ENCODE measurements around the gene PAQR5.

Gene PAQR5, protein sequence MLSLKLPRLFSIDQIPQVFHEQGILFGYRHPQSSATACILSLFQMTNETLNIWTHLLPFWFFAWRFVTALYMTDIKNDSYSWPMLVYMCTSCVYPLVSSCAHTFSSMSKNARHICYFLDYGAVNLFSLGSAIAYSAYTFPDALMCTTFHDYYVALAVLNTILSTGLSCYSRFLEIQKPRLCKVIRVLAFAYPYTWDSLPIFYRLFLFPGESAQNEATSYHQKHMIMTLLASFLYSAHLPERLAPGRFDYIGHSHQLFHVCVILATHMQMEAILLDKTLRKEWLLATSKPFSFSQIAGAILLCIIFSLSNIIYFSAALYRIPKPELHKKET

GRCh38 chr15:69298697-69299441, at the start of gene PAQR5:
PAQR5 (plus strand) TSS chr15:69298912; CDS start chr15:69360081, 61,169 bp downstream.
- Mint-ChIP-seq H3K36me3 (no peaks in the 10 kb centered on the region), H3K4me3 (peak within 1 kb of the TSS; percentile 62), H3K27me3 (peaks cover 18% of the 10 kb centered on the region), H3K9me3 (ENCODE audit: low read depth) (no peaks in the 10 kb centered on the region), H3K4me1 (ENCODE audit: low read depth) (no peaks in the 10 kb centered on the region), H3K27ac (no peak within 1 kb of the TSS)

GRCh38 chr15:69253156-69253555, 45.6 kb upstream of the PAQR5 start:
- H3K4me1 Mint-ChIP-seq (ENCODE audit: low read depth) = no peaks in the 10 kb centered on the region
- H3K9me3 Mint-ChIP-seq (ENCODE audit: low read depth) = no peaks in the 10 kb centered on the region
- no peaks in the 10 kb centered on the region for H3K27me3 Mint-ChIP-seq
- H3K27ac Mint-ChIP-seq = no peak overlapping the region
- H3K4me3 Mint-ChIP-seq = no peak overlapping the region
- peaks cover 10% of the 10 kb centered on the region for H3K36me3 Mint-ChIP-seq

- no peak overlapping the region for H3K4me3 Mint-ChIP-seq
- H3K36me3 Mint-ChIP-seq = peaks cover 6% of the 10 kb centered on the region
Measured at GRCh38 chr15:69265347-69265955, 33.3 kb upstream of the PAQR5 start.

DNA sequence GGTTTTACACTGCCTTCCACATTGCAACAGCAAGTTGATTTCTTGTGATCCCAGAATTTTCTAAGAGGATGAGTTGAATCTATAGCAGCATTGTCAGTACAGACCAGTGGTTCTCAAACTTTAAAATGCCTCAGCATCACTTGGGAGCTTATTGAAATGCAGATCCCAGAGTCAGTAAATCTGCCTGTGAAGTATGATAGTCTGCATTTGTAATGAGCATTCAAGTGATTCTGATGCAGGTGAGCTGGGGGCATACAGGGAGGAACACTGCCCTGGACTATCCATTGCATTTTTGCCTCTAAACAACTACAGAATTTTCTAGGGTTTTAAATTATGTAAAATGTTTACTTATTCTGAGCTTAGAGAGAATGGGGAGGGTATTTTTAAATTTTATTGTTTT, 27.5 kb upstream of the PAQR5 start:
- H3K4me3 Mint-ChIP-seq = no peak overlapping the region
- no peaks in the 10 kb centered on the region for H3K27me3 Mint-ChIP-seq
- peaks cover 3% of the 10 kb centered on the region for H3K36me3 Mint-ChIP-seq
- no peaks in the 10 kb centered on the region for H3K4me1 Mint-ChIP-seq (ENCODE audit: low read depth)
- H3K9me3 Mint-ChIP-seq (ENCODE audit: low read depth) = no peaks in the 10 kb centered on the region
- H3K27ac Mint-ChIP-seq = no peak overlapping the region

More at GRCh38 chr15:69265347-69265955, 33.3 kb upstream of the PAQR5 start:
- Mint-ChIP-seq H3K27ac (no peak overlapping the region), H3K4me1 (ENCODE audit: low read depth) (no peaks in the 10 kb centered on the region), H3K9me3 (ENCODE audit: low read depth) (no peaks in the 10 kb centered on the region), H3K27me3 (no peaks in the 10 kb centered on the region)

- H3K4me3 Mint-ChIP-seq = no peak overlapping the region
- peaks cover 3% of the 10 kb centered on the region for H3K36me3 Mint-ChIP-seq
- no peaks in the 10 kb centered on the region for H3K9me3 Mint-ChIP-seq (ENCODE audit: low read depth)
- no peaks in the 10 kb centered on the region for H3K4me1 Mint-ChIP-seq (ENCODE audit: low read depth)
- no peaks in the 10 kb centered on the region for H3K27me3 Mint-ChIP-seq
- no peak overlapping the region for H3K27ac Mint-ChIP-seq
Measured at GRCh38 chr15:69272139-69272538, 26.6 kb upstream of the PAQR5 start.

- H3K4me3 Mint-ChIP-seq = no peak overlapping the region
Measured at GRCh38 chr15:69272891-69273290, 25.8 kb upstream of the PAQR5 start.

DNA sequence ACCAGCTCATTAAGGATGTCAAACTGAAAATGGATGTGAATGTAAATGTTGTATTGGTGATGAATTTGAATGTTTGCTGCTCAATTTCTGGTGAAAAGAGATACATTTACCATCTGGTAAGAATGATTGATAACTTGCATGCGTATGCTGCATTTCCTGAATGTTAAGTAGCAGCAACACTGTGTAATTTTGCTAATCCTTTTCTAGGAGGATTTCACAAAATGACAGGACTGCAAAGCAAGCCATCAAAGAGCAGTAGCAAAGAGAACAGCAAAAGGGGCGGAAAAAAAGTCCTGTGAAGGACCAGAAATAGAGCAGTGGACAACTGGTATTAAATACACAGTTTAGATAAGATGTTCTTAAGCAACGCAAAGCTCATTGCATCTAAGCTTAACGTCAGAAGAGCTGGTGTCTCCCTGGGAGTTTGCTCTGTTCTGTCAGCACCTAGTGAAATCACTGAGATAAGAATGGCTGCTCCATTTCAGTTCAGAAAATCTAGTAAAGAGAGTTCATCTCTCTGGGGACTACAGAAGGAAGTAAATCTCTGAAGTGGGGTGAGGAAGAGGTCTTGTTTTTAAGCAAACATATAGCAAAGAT, 23.5 kb upstream of the PAQR5 start:
- Mint-ChIP-seq H3K9me3 (ENCODE audit: low read depth) (no peaks in the 10 kb centered on the region), H3K36me3 (peaks cover 3% of the 10 kb centered on the region), H3K27me3 (no peaks in the 10 kb centered on the region), H3K27ac (no peak overlapping the region), H3K4me1 (ENCODE audit: low read depth) (no peaks in the 10 kb centered on the region), H3K4me3 (no peak overlapping the region)

More at GRCh38 chr15:69272891-69273290, 25.8 kb upstream of the PAQR5 start:
- Mint-ChIP-seq H3K9me3 (ENCODE audit: low read depth) (no peaks in the 10 kb centered on the region), H3K27me3 (no peaks in the 10 kb centered on the region), H3K27ac (no peak overlapping the region), H3K36me3 (peaks cover 3% of the 10 kb centered on the region), H3K4me1 (ENCODE audit: low read depth) (no peaks in the 10 kb centered on the region)

- H3K27ac Mint-ChIP-seq = no peak overlapping the region
- no peaks in the 10 kb centered on the region for H3K4me1 Mint-ChIP-seq (ENCODE audit: low read depth)
- H3K9me3 Mint-ChIP-seq (ENCODE audit: low read depth) = no peaks in the 10 kb centered on the region
- peaks cover 3% of the 10 kb centered on the region for H3K36me3 Mint-ChIP-seq
- no peaks in the 10 kb centered on the region for H3K27me3 Mint-ChIP-seq
- H3K4me3 Mint-ChIP-seq = no peak overlapping the region
Measured at GRCh38 chr15:69275933-69276560, 22.7 kb upstream of the PAQR5 start.

GRCh38 chr15:69277316-69277715, 21.4 kb upstream of the PAQR5 start:
- no peaks in the 10 kb centered on the region for H3K4me1 Mint-ChIP-seq (ENCODE audit: low read depth)
- H3K4me3 Mint-ChIP-seq = no peak overlapping the region
- no peaks in the 10 kb centered on the region for H3K27me3 Mint-ChIP-seq
- no peak overlapping the region for H3K27ac Mint-ChIP-seq
- no peaks in the 10 kb centered on the region for H3K9me3 Mint-ChIP-seq (ENCODE audit: low read depth)
- H3K36me3 Mint-ChIP-seq = no peaks in the 10 kb centered on the region

DNA sequence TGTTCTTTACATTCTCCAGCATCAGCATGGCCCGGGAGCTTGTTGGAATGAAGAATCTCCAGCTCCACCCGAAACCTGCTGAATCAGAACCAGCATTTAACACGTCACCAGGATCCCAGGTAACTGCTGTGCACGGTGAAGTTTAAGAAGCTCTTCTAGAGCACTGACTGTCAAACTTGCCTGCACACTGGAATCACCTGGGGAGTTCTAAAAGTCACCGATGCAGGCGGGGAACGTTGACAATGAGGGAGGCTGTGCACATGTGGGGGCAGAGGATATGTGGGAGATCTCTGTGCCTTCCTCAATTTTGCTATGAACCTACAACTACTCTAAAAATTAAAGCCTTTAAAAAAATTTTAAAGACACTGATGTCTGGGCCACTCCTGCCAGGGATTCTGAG, 19.1 kb upstream of the PAQR5 start:
- no peaks in the 10 kb centered on the region for H3K4me1 Mint-ChIP-seq (ENCODE audit: low read depth)
- no peaks in the 10 kb centered on the region for H3K9me3 Mint-ChIP-seq (ENCODE audit: low read depth)
- H3K4me3 Mint-ChIP-seq = no peak overlapping the region
- H3K27me3 Mint-ChIP-seq = no peaks in the 10 kb centered on the region
- H3K27ac Mint-ChIP-seq = no peak overlapping the region
- no peaks in the 10 kb centered on the region for H3K36me3 Mint-ChIP-seq

GRCh38 chr15:69280783-69281182, 17.9 kb upstream of the PAQR5 start:
- Mint-ChIP-seq H3K9me3 (ENCODE audit: low read depth) (no peaks in the 10 kb centered on the region), H3K36me3 (no peaks in the 10 kb centered on the region), H3K27me3 (no peaks in the 10 kb centered on the region), H3K27ac (no peak overlapping the region), H3K4me3 (no peak overlapping the region), H3K4me1 (ENCODE audit: low read depth) (no peaks in the 10 kb centered on the region)

DNA sequence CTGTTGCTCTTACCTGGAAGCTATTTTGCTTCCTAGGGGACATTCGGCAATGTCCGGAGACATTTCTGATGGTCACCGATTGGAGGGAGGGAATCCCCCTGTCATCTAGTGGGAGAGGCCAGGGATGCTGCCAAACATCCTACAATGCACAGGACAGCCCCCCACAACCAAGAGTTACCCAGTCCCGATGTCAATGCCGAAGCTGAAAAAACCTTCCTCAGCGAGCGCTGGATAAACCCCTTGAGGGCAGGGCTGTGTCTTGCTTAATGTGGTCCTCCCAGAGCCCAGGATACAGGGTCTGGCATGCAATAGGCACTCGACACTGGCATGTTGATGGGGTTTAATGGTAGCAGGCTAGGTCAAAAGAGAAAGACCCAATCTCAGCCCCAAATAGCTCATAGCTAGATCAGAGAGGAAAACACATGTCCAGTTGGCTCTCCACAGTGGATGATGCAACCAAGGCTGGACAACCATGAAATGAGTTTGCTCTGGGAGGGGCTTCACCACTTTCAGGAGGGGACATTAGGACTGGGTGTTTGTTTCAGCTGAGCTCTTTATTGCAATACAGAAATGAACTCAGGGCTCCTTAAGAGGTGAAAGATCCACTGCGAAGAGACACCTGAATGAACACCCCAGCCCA, 16.5 kb upstream of the PAQR5 start:
- Mint-ChIP-seq H3K4me1 (ENCODE audit: low read depth) (no peaks in the 10 kb centered on the region), H3K27me3 (no peaks in the 10 kb centered on the region), H3K36me3 (no peaks in the 10 kb centered on the region), H3K9me3 (ENCODE audit: low read depth) (no peaks in the 10 kb centered on the region), H3K4me3 (no peak overlapping the region), H3K27ac (no peak overlapping the region)

GRCh38 chr15:69285834-69286233, 12.9 kb upstream of the PAQR5 start:
- no peak overlapping the region for H3K4me3 Mint-ChIP-seq
- H3K27me3 Mint-ChIP-seq = no peaks in the 10 kb centered on the region
- no peaks in the 10 kb centered on the region for H3K4me1 Mint-ChIP-seq (ENCODE audit: low read depth)
- H3K27ac Mint-ChIP-seq = no peak overlapping the region
- no peaks in the 10 kb centered on the region for H3K36me3 Mint-ChIP-seq
- no peaks in the 10 kb centered on the region for H3K9me3 Mint-ChIP-seq (ENCODE audit: low read depth)

DNA sequence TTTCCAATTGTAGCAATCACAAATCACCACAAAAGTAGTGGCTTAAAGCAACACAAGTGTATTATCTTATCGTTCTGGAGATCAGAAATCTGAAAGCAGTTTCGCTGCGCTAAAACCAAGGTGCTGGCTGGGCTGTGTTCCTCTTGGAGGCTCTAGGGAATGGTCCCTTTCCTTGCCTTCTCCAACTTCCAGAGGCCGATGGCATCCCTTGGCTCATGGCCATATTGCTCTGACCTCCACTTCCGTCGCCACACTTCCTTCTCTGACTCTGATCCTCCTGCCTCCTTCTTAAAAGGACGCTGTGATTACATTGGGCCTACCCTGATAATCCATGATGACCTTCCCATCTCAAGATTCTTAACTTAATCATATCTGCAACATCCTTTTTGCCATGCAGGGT, 10.7 kb upstream of the PAQR5 start:
- Mint-ChIP-seq H3K4me3 (no peak overlapping the region), H3K9me3 (ENCODE audit: low read depth) (no peaks in the 10 kb centered on the region), H3K27me3 (no peaks in the 10 kb centered on the region), H3K27ac (no peak overlapping the region), H3K4me1 (ENCODE audit: low read depth) (no peaks in the 10 kb centered on the region), H3K36me3 (no peaks in the 10 kb centered on the region)
